HepG2 (cell line): ENCODE measurements around the gene SH2D3A. TPM values are rescaled to one million over a fixed set of nuclear protein-coding genes. Genes with fewer than 3 reads are reported as not detected.

ENCODE experiments used
- AKAP8 ChIP-seq: sonication (generic); formaldehyde crosslinking; IDR thresholded peaks from 2 replicates; pipeline ENCODE4 v1.5.1; 2020; ENCODE audit warnings: mild to moderate bottlenecking, missing genetic modification reagents
- ARNTL ChIP-seq: sonication (generic); formaldehyde crosslinking; IDR thresholded peaks from 2 replicates; pipeline ENCODE4 v1.4.0; 2020; ENCODE audit warnings: mild to moderate bottlenecking, missing genetic modification reagents
- ATRX ChIP-seq: sonication (generic); formaldehyde crosslinking; IDR thresholded peaks from 2 replicates; pipeline ENCODE4 v1.4.0; 2020; ENCODE audit warnings: missing genetic modification reagents, borderline replicate concordance
- CREBL2 ChIP-seq: sonication (generic); formaldehyde crosslinking; IDR thresholded peaks from 2 replicates; pipeline ENCODE4 v1.8.1; 2023; ENCODE audit warnings: missing genetic modification reagents, mild to moderate bottlenecking, borderline replicate concordance
- LCORL ChIP-seq, 2 experiments: fragments of 450-650 bp in 1 of 2; sonication (generic) in 1 of 2; formaldehyde crosslinking in 1 of 2; IDR thresholded peaks; 2 replicates each; pipeline versions ENCODE4 v1.5.0 to v1.6.1; 2017 to 2020; ENCODE audit warnings: antibody characterized with exemption in 1 of 2, missing genetic modification reagents in 1 of 2
- MAF1 ChIP-seq: sonication (generic); formaldehyde crosslinking; IDR thresholded peaks from 2 replicates; pipeline ENCODE4 v1.5.0; 2020; ENCODE audit warnings: missing genetic modification reagents, borderline replicate concordance
- MLXIP ChIP-seq: sonication (generic); formaldehyde crosslinking; IDR thresholded peaks from 2 replicates; pipeline ENCODE4 v1.9.0; 2021; ENCODE audit warnings: missing genetic modification reagents, borderline replicate concordance
- PHF5A ChIP-seq: IDR thresholded peaks from one replicate; pipeline ENCODE4 v1.6.1; 2018; ENCODE audit warnings: low read depth, missing genetic modification reagents; ENCODE audit not compliant: unreplicated experiment
- PTBP1 ChIP-seq: fragments of 200-400 bp; formaldehyde crosslinking; IDR thresholded peaks from 2 replicates; pipeline ENCODE4 v1.6.1; 2018; ENCODE audit warnings: low read length, low read depth; ENCODE audit not compliant: poor library complexity, severe bottlenecking
- RARG ChIP-seq: sonication (generic); formaldehyde crosslinking; IDR thresholded peaks from 2 replicates; pipeline ENCODE4 v1.4.0; 2020; ENCODE audit warnings: low read depth, mild to moderate bottlenecking, missing genetic modification reagents
- RBM22 ChIP-seq: fragments of 200-400 bp; formaldehyde crosslinking; optimal IDR thresholded peaks from 2 replicates; pipeline ENCODE3; 2017; ENCODE audit warnings: mild to moderate bottlenecking, low read length, moderate library complexity
- SNAI1 ChIP-seq: sonication (generic); formaldehyde crosslinking; IDR thresholded peaks from 2 replicates; pipeline ENCODE4 v1.5.0; 2020; ENCODE audit warnings: mild to moderate bottlenecking, missing genetic modification reagents, borderline replicate concordance
- SSRP1 ChIP-seq: IDR thresholded peaks from 2 replicates; pipeline ENCODE4 v1.6.1; 2016; ENCODE audit warnings: control low read depth
- ZBTB8A ChIP-seq: sonication (generic); formaldehyde crosslinking; IDR thresholded peaks from 2 replicates; pipeline ENCODE4 v1.4.0; 2020; ENCODE audit warnings: mild to moderate bottlenecking, low read depth, missing genetic modification reagents, borderline replicate concordance
- ZEB1 ChIP-seq: IDR thresholded peaks from 2 replicates; pipeline ENCODE4 v1.6.1; 2012; ENCODE audit warnings: mild to moderate bottlenecking, low read depth, inconsistent platforms; ENCODE audit not compliant: insufficient replicate concordance
- ZFP36 ChIP-seq: fragments of 150-350 bp; IDR thresholded peaks from 2 replicates; pipeline ENCODE4 v1.6.1; 2018; ENCODE audit warnings: borderline replicate concordance, low read length, low read depth; ENCODE audit not compliant: partially characterized antibody
- ZNF275 ChIP-seq: sonication (generic); formaldehyde crosslinking; IDR thresholded peaks from 2 replicates; pipeline ENCODE4 v1.8.0; 2022; ENCODE audit warnings: missing genetic modification reagents, mild to moderate bottlenecking, inconsistent platforms, borderline replicate concordance
- ZNF382 ChIP-seq: sonication (generic); formaldehyde crosslinking; IDR thresholded peaks from 2 replicates; pipeline ENCODE4 v1.5.0; 2020; ENCODE audit warnings: missing genetic modification reagents, mild to moderate bottlenecking, borderline replicate concordance
- ZNF441 ChIP-seq: sonication (generic); formaldehyde crosslinking; IDR thresholded peaks from 2 replicates; pipeline ENCODE4 v1.7.0; 2021; ENCODE audit warnings: missing genetic modification reagents, borderline replicate concordance
- ZNF709 ChIP-seq: sonication (generic); formaldehyde crosslinking; IDR thresholded peaks from 2 replicates; pipeline ENCODE4 v1.5.0; 2020; ENCODE audit warnings: mild to moderate bottlenecking, missing genetic modification reagents
- polyA plus RNA-seq, 8 experiments: library from polyadenylated mRNA; depleted of rRNA in 3 of 8; stranded (reverse) in 7 of 8; unstranded in 1 of 8; fragments of >200 nt; fragmentation: Illumina TruSeq in 4 of 8; extraction: Trizol in 4 of 8; gene quantifications; 2 replicates each; pipeline versions ENCODE4 v1.2.1 to v1.2.3, GENCODE V29; 2011 to 2016; ENCODE audit warnings: low read depth in 4 of 8, missing spikeins in 1 of 8, mixed read lengths in 1 of 8; ENCODE audit not compliant: insufficient read depth in 1 of 8
- total RNA-seq, 5 experiments: library from RNA; depleted of rRNA; stranded (reverse); fragments of >200 nt; fragmentation: Illumina TruSeq; extraction: Trizol; gene quantifications; 2 replicates each; pipeline ENCODE4 v1.2.3, GENCODE V29; 2016; ENCODE audit warnings: low read depth in 1 of 5
- TF ChIP-seq, protein P1 (sequence below): sonication (generic); formaldehyde crosslinking; conservative IDR thresholded peaks from 2 replicates; pipeline ENCODE4 v1.4.0; 2020; ENCODE audit warnings: missing genetic modification reagents

Gene SH2D3A
- total and polyA plus RNA-seq, 2 of the 13 experiments (the other 11 are each of a cell fraction or from before 2014, with no cell fraction given) = 1.0 to 2.2 TPM

DNA sequence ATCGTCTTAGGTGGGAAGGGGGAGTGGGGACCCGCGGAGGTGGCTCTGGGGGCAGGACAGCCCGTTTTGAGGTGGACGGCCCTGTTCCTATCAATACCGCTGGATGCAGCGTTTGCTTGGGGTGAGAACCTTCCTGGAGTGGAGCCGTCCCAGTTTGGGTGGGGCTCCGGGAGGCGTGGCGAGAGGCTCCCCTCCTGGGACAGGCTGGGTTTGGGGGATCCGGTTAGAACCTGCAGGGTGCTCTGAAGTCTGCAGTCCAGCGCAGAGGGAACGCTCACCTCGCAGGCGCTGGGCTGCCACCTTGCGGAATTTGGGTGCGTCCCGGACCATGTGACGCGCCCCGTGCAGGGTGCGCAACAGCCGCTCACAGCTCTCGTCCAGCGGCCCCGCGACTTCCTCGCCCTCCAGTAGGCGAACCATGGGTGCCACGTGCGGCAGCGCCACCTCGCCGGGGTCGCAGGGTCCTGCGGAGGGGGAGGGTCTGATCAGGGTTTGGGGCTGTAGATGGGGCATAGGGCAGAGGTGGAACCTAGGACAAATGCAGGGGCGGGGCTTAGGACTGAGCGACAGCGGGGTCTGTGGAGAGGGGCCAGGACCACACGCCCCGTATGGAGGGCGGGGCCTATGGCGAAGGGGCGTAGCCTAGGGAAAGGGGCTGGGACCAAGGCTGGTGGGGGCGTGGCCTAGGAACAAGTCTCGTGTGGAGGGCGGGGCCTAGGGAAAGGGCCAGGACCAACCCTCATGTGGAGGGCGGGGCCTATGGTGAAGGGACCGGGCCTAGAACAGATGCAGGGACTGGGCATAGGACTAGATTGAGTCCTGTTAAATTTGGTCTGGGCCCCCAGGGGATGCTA is 13.8 kb downstream of the SH2D3A start (continued):
- TF ChIP-seq, protein P1, sequence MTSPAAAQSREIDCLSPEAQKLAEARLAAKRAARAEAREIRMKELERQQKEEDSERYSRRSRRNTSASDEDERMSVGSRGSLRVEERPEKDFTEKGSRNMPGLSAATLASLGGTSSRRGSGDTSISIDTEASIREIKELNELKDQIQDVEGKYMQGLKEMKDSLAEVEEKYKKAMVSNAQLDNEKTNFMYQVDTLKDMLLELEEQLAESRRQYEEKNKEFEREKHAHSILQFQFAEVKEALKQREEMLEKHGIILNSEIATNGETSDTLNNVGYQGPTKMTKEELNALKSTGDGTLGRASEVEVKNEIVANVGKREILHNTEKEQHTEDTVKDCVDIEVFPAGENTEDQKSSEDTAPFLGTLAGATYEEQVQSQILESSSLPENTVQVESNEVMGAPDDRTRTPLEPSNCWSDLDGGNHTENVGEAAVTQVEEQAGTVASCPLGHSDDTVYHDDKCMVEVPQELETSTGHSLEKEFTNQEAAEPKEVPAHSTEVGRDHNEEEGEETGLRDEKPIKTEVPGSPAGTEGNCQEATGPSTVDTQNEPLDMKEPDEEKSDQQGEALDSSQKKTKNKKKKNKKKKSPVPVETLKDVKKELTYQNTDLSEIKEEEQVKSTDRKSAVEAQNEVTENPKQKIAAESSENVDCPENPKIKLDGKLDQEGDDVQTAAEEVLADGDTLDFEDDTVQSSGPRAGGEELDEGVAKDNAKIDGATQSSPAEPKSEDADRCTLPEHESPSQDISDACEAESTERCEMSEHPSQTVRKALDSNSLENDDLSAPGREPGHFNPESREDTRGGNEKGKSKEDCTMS (CRISPR knock-in tag) = no peak
- TF ChIP-seq MAF1 (CRISPR knock-in tag) = 0 out of 2 replicates have a peak, but pooled peaks have one; percentile 33
- no peak for TF ChIP-seq LCORL (IDR thresholded peaks at IDR 0.05)
- TF ChIP-seq LCORL (CRISPR knock-in tag; IDR thresholded peaks at IDR 0.05) = peak; percentile 99
- no peak for TF ChIP-seq PHF5A (CRISPR knock-in tag)
- TF ChIP-seq SSRP1 (CRISPR knock-in tag) = peak; percentile 75; the same call in 1 of the 2 replicates
- TF ChIP-seq ZNF709 = no peak; the same call in 1 of the 2 replicates
- no peak for TF ChIP-seq AKAP8 (CRISPR knock-in tag)
- TF ChIP-seq RARG (CRISPR knock-in tag) = no peak
- TF ChIP-seq SNAI1 (CRISPR knock-in tag) = no peak
- no peak for TF ChIP-seq RBM22
- peak; percentile 66; the same call in 1 of the 2 replicates for TF ChIP-seq CREBL2 (CRISPR knock-in tag)
- TF ChIP-seq ZFP36 = no peak
- TF ChIP-seq MLXIP (CRISPR knock-in tag) = 0 out of 2 replicates have a peak, but pooled peaks have one; percentile 48
- no peak for TF ChIP-seq PTBP1
- TF ChIP-seq ARNTL (CRISPR knock-in tag) = peak; percentile 98
- no peak for TF ChIP-seq ZEB1
- TF ChIP-seq ATRX (CRISPR knock-in tag) = no peak
- TF ChIP-seq ZNF441 (CRISPR knock-in tag) = peak; percentile 66; the same call in 1 of the 2 replicates
- TF ChIP-seq ZNF275 (CRISPR knock-in tag) = no peak
- TF ChIP-seq ZNF382 (CRISPR knock-in tag) = no peak
- 0 out of 2 replicates have a peak, but pooled peaks have one; percentile 35 for TF ChIP-seq ZBTB8A
